Gastrocnemius medialis (tissue), 4 donors: ENCODE data around the gene NEK1.

Source experiments
- POLR2A ChIP-seq, 2 donors: fragments of 450-650 bp; IDR thresholded peaks; one replicate each; pipeline ENCODE4 v1.6.1; 2017; ENCODE audit warnings: antibody characterized with exemption in 2 of 2, mild to moderate bottlenecking in 2 of 2, moderate library complexity in 2 of 2
- TF ChIP-seq, protein P1 (sequence below), 5 experiments: fragments of 450-650 bp in 3 of 5; fragments of 200-600 bp in 2 of 5; sonication (generic) in 2 of 5; IDR thresholded peaks in 4 of 5; conservative IDR thresholded peaks in 1 of 5; 1 replicate in 4 of 5; 2 replicates in 1 of 5; pipeline ENCODE4 v1.5.1; 2016 to 2019; ENCODE audit warnings: antibody characterized with exemption in 5 of 5, mild to moderate bottlenecking in 3 of 5, moderate library complexity in 3 of 5

DNA sequence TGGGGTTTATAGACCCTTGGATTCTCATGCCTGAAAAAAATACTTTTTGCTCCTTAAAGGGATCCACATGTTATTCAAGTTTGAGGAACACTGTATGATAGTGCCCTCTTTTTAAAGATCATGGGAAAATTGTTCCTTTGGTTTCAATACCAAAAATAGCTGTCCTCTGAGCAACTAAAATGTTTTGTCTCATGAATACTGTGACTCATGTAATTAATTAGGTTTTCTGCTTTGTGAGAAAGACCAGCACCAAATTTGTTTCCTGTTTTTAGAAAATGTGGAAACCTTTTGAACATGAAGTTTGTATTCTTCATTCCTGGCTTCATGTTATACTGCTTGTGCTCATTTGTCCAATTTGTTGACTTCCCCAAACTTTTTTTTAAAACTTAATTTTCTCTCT, 214.1 kb downstream of the NEK1 start:
- TF ChIP-seq, protein P1, sequence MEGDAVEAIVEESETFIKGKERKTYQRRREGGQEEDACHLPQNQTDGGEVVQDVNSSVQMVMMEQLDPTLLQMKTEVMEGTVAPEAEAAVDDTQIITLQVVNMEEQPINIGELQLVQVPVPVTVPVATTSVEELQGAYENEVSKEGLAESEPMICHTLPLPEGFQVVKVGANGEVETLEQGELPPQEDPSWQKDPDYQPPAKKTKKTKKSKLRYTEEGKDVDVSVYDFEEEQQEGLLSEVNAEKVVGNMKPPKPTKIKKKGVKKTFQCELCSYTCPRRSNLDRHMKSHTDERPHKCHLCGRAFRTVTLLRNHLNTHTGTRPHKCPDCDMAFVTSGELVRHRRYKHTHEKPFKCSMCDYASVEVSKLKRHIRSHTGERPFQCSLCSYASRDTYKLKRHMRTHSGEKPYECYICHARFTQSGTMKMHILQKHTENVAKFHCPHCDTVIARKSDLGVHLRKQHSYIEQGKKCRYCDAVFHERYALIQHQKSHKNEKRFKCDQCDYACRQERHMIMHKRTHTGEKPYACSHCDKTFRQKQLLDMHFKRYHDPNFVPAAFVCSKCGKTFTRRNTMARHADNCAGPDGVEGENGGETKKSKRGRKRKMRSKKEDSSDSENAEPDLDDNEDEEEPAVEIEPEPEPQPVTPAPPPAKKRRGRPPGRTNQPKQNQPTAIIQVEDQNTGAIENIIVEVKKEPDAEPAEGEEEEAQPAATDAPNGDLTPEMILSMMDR (IDR thresholded peaks at IDR 0.05 in 4 of 5, conservative IDR thresholded peaks at IDR 0.05 in 1 of 5) = no peak
- no peak for TF ChIP-seq POLR2A (IDR thresholded peaks at IDR 0.05)
